ACC112 (cell line): ENCODE results near the gene PCDHGA11.
A peak's percentile ranks its signal among the peaks of the same experiment; 100 is the strongest.
"Not testable (repeated sequence)": the region's sequence is repeated elsewhere in the genome, so short reads cannot be mapped to it uniquely, and the experiment has no call there.

Experiments
- H2AFZ ChIP-seq: fragments of 200-600 bp; sonication (generic); one replicate; pipeline ENCODE4 v1.6.0; 2017; ENCODE audit warnings: antibody characterized with exemption, low read length; ENCODE audit not compliant: unreplicated experiment
- H3K27ac ChIP-seq: fragments of 200-600 bp; sonication (generic); 2 replicates; pipeline ENCODE4 v1.5.1; 2014; ENCODE audit warnings: low read depth, mild to moderate bottlenecking, antibody characterized with exemption, low read length, moderate library complexity
- H3K27me3 ChIP-seq: fragments of 200-600 bp; sonication (generic); 2 replicates; pipeline ENCODE4 v1.6.1; 2014; ENCODE audit warnings: mild to moderate bottlenecking, antibody characterized with exemption, low read length, moderate library complexity, mixed read lengths; ENCODE audit not compliant: insufficient read depth
- H3K36me3 ChIP-seq: fragments of 200-600 bp; sonication (generic); 2 replicates; pipeline ENCODE4 v1.6.1; 2016; ENCODE audit warnings: mild to moderate bottlenecking, antibody characterized with exemption, low read length, moderate library complexity, mixed read lengths; ENCODE audit not compliant: insufficient read depth
- H3K4me1 ChIP-seq: fragments of 200-600 bp; sonication (generic); one replicate; pipeline ENCODE4 v1.6.1; 2016; ENCODE audit warnings: low read length, mixed read lengths; ENCODE audit not compliant: insufficient read depth, unreplicated experiment, control insufficient read depth
- H3K4me3 ChIP-seq: fragments of 200-600 bp; sonication (generic); 2 replicates; pipeline ENCODE4 v1.5.1; 2014; ENCODE audit warnings: mild to moderate bottlenecking, low read depth, low read length
- H3K79me2 ChIP-seq: fragments of 200-600 bp; sonication (generic); one replicate; pipeline ENCODE4 v1.6.0; 2016; ENCODE audit warnings: low read length; ENCODE audit not compliant: control insufficient read depth, unreplicated experiment, insufficient read depth

Gene PCDHGA11

GRCh38 chr5:141402553-141403243 is 18.2 kb upstream of the PCDHGA11 start, which contains the start of gene PCDHGA9:
Gene PCDHGA9 (plus strand): TSS chr5:141402778. CDS start chr5:141402953, 175 bp downstream.
- no peaks in the 10 kb centered on the region for H3K4me1 ChIP-seq
- H3K27me3 ChIP-seq = peaks cover 79% of the 10 kb centered on the region
- peaks cover 5% of the 10 kb centered on the region for H3K36me3 ChIP-seq
- no peak within 1 kb of the TSS for H3K27ac ChIP-seq
- H3K4me3 ChIP-seq = peak within 1 kb of the TSS; percentile 58
- no peaks in the 10 kb centered on the region for H3K79me2 ChIP-seq
- H2AFZ ChIP-seq = no peak within 1 kb of the TSS

- no peaks in the 10 kb centered on the region for H3K79me2 ChIP-seq
- peak overlapping the region; percentile 58; the same call in 1 of the 2 replicates for H3K4me3 ChIP-seq
- no peak overlapping the region for H2AFZ ChIP-seq
- H3K27me3 ChIP-seq = peaks cover 85% of the 10 kb centered on the region
- no peak overlapping the region for H3K27ac ChIP-seq
- peaks cover 5% of the 10 kb centered on the region for H3K36me3 ChIP-seq
- no peaks in the 10 kb centered on the region for H3K4me1 ChIP-seq
Observed at GRCh38 chr5:141403387-141403786, 17.5 kb upstream of the PCDHGA11 start.

DNA sequence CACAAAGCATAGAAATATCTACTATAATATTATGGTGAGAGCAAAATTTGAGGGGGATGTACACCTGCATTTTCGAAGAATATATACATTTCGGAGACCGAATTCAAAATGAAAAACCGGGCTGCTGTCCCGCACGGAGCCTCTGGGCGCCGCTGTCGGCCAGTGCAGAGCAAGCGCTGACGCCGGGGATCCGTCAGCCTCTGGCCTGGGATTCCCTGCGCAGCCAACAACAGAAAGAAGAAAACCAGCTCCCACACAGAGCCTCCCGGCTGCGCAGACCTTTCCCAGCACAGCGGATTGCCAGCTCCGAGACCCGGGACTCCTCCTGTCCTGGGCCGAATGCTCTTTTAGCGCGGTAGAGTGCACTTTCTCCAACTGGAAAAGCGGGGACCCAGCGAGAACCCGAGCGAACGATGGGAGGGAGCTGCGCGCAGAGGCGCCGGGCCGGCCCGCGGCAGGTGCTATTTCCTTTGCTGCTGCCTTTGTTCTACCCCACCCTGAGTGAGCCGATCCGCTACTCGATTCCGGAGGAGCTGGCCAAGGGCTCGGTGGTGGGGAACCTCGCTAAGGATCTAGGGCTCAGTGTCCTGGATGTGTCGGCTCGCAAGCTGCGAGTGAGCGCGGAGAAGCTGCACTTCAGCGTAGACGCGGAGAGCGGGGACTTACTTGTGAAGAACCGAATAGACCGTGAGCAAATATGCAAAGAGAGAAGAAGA is 12.9 kb upstream of the PCDHGA11 start, which contains the start of gene PCDHGB6:
TSS of gene PCDHGB6 (plus strand) at position 232 of the 716 bp plus-strand sequence. CDS start at position 414, 182 bp downstream.
- peaks cover 65% of the 10 kb centered on the region for H3K27me3 ChIP-seq
- H3K79me2 ChIP-seq, H2AFZ ChIP-seq, H3K27ac ChIP-seq, H3K4me3 ChIP-seq, H3K36me3 ChIP-seq, H3K4me1 ChIP-seq: not testable (repeated sequence)

DNA sequence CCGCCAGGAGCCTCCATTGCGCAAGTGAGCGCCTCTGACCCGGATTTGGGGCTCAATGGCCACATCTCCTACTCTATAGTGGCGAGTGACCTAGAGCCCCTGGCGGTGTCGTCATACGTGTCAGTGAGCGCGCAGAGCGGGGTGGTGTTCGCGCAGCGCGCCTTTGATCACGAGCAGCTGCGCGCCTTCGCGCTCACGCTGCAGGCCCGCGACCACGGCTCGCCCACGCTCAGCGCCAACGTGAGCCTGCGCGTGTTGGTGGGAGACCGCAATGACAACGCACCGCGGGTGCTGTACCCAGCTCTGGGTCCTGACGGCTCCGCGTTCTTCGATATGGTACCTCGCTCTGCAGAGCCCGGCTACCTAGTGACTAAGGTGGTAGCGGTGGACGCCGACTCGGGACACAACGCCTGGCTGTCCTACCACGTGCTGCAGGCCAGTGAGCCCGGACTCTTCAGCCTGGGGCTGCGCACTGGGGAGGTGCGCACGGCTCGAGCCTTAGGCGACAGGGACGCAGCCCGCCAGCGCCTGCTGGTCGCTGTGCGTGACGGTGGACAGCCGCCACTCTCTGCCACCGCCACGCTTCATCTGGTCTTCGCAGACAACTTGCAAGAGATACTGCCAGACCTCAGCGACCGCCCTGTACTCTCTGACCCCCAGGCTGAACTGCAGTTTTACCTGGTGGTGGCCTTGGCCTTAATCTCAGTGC is 11.1 kb upstream of the PCDHGA11 start:
- Histone ChIP-seq H3K4me1 (no peaks in the 10 kb centered on the region), H3K27ac (no peak overlapping the region), H3K27me3 (peaks cover 62% of the 10 kb centered on the region), H3K4me3 (no peak overlapping the region), H3K36me3 (no peaks in the 10 kb centered on the region), H3K79me2 (no peaks in the 10 kb centered on the region), H2AFZ (no peak overlapping the region)

DNA sequence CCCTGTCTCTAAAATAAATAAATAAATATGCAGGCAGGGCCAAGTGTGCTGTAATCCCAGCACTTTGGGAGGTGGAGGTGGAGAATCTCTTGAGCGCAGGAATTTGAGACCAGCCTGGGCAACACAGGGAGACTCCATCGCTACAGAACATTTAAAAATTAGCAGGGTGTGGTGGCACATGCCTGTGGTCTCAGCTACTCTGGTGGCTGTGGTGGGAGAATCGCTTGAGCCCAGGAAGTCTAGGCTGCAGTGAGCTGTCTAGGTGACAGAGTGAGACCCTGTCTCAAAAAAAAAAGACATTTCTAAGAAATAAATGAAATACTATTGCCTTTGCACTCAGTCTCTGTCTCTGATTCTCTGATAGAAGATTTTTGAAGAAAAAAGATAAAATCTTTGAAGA is 9.3 kb upstream of the PCDHGA11 start:
- no peak overlapping the region for H2AFZ ChIP-seq
- H3K27ac ChIP-seq = no peak overlapping the region
- H3K4me1 ChIP-seq = no peaks in the 10 kb centered on the region
- H3K79me2 ChIP-seq = no peaks in the 10 kb centered on the region
- no peak overlapping the region for H3K4me3 ChIP-seq
- H3K36me3 ChIP-seq = no peaks in the 10 kb centered on the region
- H3K27me3 ChIP-seq = peaks cover 53% of the 10 kb centered on the region

DNA sequence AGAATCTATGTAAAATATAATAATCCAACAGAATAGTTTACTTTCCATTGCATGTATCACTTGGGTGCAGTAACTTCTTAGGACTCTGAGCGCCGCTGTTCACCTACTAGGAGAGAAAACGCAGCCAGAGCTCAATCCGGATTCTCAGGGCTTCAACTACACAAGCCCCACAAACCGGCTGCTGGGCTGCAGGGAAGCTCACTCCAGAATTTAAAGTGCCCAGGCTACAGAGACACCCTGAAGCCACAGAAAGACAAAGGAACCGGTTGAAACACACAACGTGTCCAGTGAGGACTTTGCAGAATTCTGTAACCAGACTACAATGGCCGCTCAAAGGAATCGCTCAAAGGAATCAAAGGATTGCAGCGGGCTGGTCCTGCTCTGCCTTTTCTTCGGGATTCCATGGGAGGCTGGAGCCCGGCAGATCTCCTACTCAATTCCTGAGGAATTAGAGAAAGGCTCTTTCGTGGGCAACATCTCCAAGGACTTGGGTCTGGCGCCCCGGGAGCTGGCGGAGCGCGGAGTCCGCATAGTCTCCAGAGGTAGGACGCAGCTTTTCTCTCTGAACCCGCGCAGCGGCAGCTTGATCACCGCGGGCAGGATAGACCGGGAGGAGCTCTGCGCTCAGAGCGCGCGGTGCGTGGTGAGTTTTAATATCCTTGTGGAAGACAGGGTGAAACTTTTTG is 7.9 kb upstream of the PCDHGA11 start, which contains the start of gene PCDHGA10:
TSS of gene PCDHGA10 (plus strand) at position 134 of the 686 bp plus-strand sequence. CDS start at position 323, 189 bp downstream.
- Histone ChIP-seq H2AFZ (peak within 1 kb of the TSS; percentile 90), H3K27ac (no peak within 1 kb of the TSS), H3K79me2 (no peaks in the 10 kb centered on the region), H3K4me3 (peak within 1 kb of the TSS; percentile 78), H3K27me3 (peaks cover 39% of the 10 kb centered on the region), H3K36me3 (no peaks in the 10 kb centered on the region), H3K4me1 (no peaks in the 10 kb centered on the region)

GRCh38 chr5:141413540-141414069 is 7.2 kb upstream of the PCDHGA11 start:
- H3K4me3 ChIP-seq = peak overlapping the region; percentile 78
- H3K27ac ChIP-seq = no peak overlapping the region
- H3K27me3 ChIP-seq = peaks cover 37% of the 10 kb centered on the region
- H3K36me3 ChIP-seq = no peaks in the 10 kb centered on the region
- peak overlapping the region; percentile 90 for H2AFZ ChIP-seq
- no peaks in the 10 kb centered on the region for H3K4me1 ChIP-seq
- no peaks in the 10 kb centered on the region for H3K79me2 ChIP-seq

GRCh38 chr5:141414548-141415274 is 6.1 kb upstream of the PCDHGA11 start:
- not testable (repeated sequence) for H3K4me3 ChIP-seq, H2AFZ ChIP-seq, H3K79me2 ChIP-seq, H3K27ac ChIP-seq, H3K36me3 ChIP-seq, H3K4me1 ChIP-seq
- H3K27me3 ChIP-seq = peaks cover 37% of the 10 kb centered on the region

- not testable (repeated sequence) for H3K36me3 ChIP-seq, H3K4me3 ChIP-seq, H3K27ac ChIP-seq, H3K79me2 ChIP-seq, H2AFZ ChIP-seq, H3K4me1 ChIP-seq
- peaks cover 37% of the 10 kb centered on the region for H3K27me3 ChIP-seq
Observed at GRCh38 chr5:141415275-141415618, 5.6 kb upstream of the PCDHGA11 start.
